HEK293T (cell line): Measurements from ENCODE around the gene SPRY1.

Experiments used
- ARNT ChIP-seq: fragments of 450-650 bp; IDR thresholded peaks from 2 replicates; pipeline ENCODE4 v1.6.1; 2017; ENCODE audit warnings: mild to moderate bottlenecking
- BHLHE40 ChIP-seq: fragments of 450-650 bp; IDR thresholded peaks from 2 replicates; pipeline ENCODE4 v1.6.1; 2016; ENCODE audit warnings: mild to moderate bottlenecking, moderate library complexity, borderline replicate concordance
- CTBP1 ChIP-seq: fragments of 450-650 bp; IDR thresholded peaks from 2 replicates; pipeline ENCODE4 v1.6.1; 2016; ENCODE audit warnings: borderline replicate concordance
- ELF4 ChIP-seq: fragments of 450-650 bp; IDR thresholded peaks from 2 replicates; pipeline ENCODE4 v1.6.1; 2017; ENCODE audit warnings: antibody characterized with exemption
- FOXA1 ChIP-seq: fragments of 450-650 bp; IDR thresholded peaks from 2 replicates; pipeline ENCODE4 v1.6.1; 2016; ENCODE audit warnings: mild to moderate bottlenecking
- FOXK2 ChIP-seq: fragments of 450-650 bp; IDR thresholded peaks from 2 replicates; pipeline ENCODE4 v1.6.1; 2016; ENCODE audit warnings: mild to moderate bottlenecking
- FOXM1 ChIP-seq: fragments of 450-650 bp; IDR thresholded peaks from 2 replicates; pipeline ENCODE4 v1.6.1; 2017; ENCODE audit warnings: mild to moderate bottlenecking, borderline replicate concordance
- L3MBTL2 ChIP-seq: fragments of 450-650 bp; conservative IDR thresholded peaks from 2 replicates; pipeline ENCODE4 v1.6.1; 2016; ENCODE audit warnings: mild to moderate bottlenecking
- LEF1 ChIP-seq: fragments of 450-650 bp; IDR thresholded peaks from 2 replicates; pipeline ENCODE4 v1.6.1; 2017; ENCODE audit warnings: mild to moderate bottlenecking, borderline replicate concordance
- NFRKB ChIP-seq: fragments of 450-650 bp; IDR thresholded peaks from 2 replicates; pipeline ENCODE4 v1.6.1; 2016; ENCODE audit warnings: mild to moderate bottlenecking, moderate library complexity
- SP1 ChIP-seq: fragments of 450-650 bp; IDR thresholded peaks from 2 replicates; pipeline ENCODE4 v1.6.1; 2017
- SUZ12 ChIP-seq: fragments of 450-650 bp; IDR thresholded peaks from 2 replicates; pipeline ENCODE4 v1.6.1; 2016; ENCODE audit warnings: mild to moderate bottlenecking
- TARDBP ChIP-seq: fragments of 450-650 bp; IDR thresholded peaks from 2 replicates; pipeline ENCODE4 v1.6.1; 2016
- ZNF384 ChIP-seq: fragments of 450-650 bp; IDR thresholded peaks from 2 replicates; pipeline ENCODE4 v1.6.1; 2016

GRCh38 chr4:123443401-123444289, 47.0 kb downstream of the SPRY1 start:
- TF ChIP-seq NFRKB (no peak), FOXA1 (no peak), L3MBTL2 (no peak), ELF4 (no peak), SP1 (no peak), FOXK2 (no peak), ZNF384 (no peak), BHLHE40 (no peak), FOXM1 (no peak), ARNT (no peak), LEF1 (no peak), SUZ12 (no peak), TARDBP (no peak), CTBP1 (no peak)
